Parathyroid adenoma (tissue), 2 donors: ENCODE data around the gene TMEM250.
A peak's percentile ranks its signal among the peaks of the same experiment; 100 is the strongest.

Experiments used
- H2AFZ ChIP-seq: fragments of 300-600 bp; sonication (generic); one replicate; pipeline ENCODE4 v1.7.0; 2017; ENCODE audit warnings: antibody characterized with exemption, mild to moderate bottlenecking
- H3K27ac ChIP-seq: fragments of 300-600 bp; sonication (generic); one replicate; pipeline ENCODE4 v1.7.0; 2017
- H3K27me3 ChIP-seq: fragments of 300-600 bp; sonication (generic); one replicate; pipeline ENCODE4 v1.7.0; 2017; ENCODE audit warnings: low read length; ENCODE audit not compliant: control insufficient read depth, insufficient read depth
- H3K36me3 ChIP-seq: fragments of 300-600 bp; sonication (generic); one replicate; pipeline ENCODE4 v1.7.0; 2017; ENCODE audit warnings: low read length; ENCODE audit not compliant: control insufficient read depth, insufficient read depth
- H3K4me1 ChIP-seq: fragments of 300-600 bp; sonication (generic); one replicate; pipeline ENCODE4 v1.7.0; 2017; ENCODE audit warnings: control low read depth
- H3K4me2 ChIP-seq: fragments of 300-600 bp; sonication (generic); one replicate; pipeline ENCODE4 v1.7.0; 2017; ENCODE audit warnings: low read length
- H3K4me3 ChIP-seq: fragments of 300-600 bp; sonication (generic); one replicate; pipeline ENCODE4 v1.7.0; 2017; ENCODE audit warnings: low read depth, low read length
- H3K79me2 ChIP-seq: fragments of 300-600 bp; sonication (generic); one replicate; pipeline ENCODE4 v1.7.0; 2017; ENCODE audit warnings: control low read depth
- H3K9ac ChIP-seq: fragments of 300-600 bp; sonication (generic); one replicate; pipeline ENCODE4 v1.7.0; 2017; ENCODE audit warnings: mild to moderate bottlenecking
- H3K9me3 ChIP-seq: fragments of 300-600 bp; sonication (generic); one replicate; pipeline ENCODE4 v1.7.0; 2017; ENCODE audit warnings: low read length; ENCODE audit not compliant: control insufficient read depth
- CTCF ChIP-seq: fragments of 300-600 bp; sonication (generic); IDR thresholded peaks from one replicate; pipeline ENCODE4 v1.7.0; 2017; ENCODE audit warnings: antibody characterized with exemption, mild to moderate bottlenecking
- donor health status: primary hyperparathyroidism.

Gene TMEM250

DNA sequence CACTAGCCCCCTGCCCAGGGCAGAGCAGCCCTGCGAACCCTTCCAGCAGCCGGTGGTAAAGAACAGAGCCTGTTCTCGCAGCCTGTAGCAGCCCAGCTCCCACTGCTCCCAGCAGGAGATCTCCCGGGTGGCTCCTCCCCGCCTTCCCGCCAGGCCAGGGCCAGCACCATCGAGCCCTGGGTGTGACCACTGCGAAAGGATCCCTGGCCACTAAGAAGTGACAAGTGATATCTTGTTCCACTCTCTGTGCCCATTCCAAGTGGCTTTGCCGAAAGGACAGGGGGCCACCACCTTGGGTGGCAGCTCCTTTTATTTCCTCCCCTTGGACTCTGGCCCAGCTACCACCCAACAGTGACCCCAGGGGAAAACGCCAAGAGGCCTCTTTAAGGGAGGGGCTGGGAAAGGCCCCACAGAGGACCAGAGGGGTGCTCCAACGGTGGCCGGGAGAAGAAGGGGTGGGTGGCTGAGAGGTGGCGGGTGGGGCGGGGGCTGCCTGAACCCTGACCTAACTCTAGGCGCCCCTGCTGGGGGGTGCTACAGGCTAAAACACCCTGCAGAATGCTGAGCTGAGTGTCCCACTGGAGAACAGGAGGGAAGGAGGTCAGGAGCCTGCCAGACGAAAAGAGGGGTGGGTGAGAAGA lies 25.2 kb downstream of the TMEM250 start:
- peak overlapping the region; percentile 69 for H3K4me3 ChIP-seq
- no peak overlapping the region for H3K9ac ChIP-seq
- H3K36me3 ChIP-seq, result no peaks in the 10 kb centered on the region
- H3K27ac ChIP-seq, result peak overlapping the region; percentile 74
- no peaks in the 10 kb centered on the region for H3K27me3 ChIP-seq
- H3K79me2 ChIP-seq, result peaks cover 17% of the 10 kb centered on the region
- H3K4me1 ChIP-seq, result peaks cover 2% of the 10 kb centered on the region
- H3K9me3 ChIP-seq, result no peaks in the 10 kb centered on the region
- no peak overlapping the region for H2AFZ ChIP-seq
- TF ChIP-seq CTCF, result no peak
- H3K4me2 ChIP-seq, result peak overlapping the region; percentile 97

DNA sequence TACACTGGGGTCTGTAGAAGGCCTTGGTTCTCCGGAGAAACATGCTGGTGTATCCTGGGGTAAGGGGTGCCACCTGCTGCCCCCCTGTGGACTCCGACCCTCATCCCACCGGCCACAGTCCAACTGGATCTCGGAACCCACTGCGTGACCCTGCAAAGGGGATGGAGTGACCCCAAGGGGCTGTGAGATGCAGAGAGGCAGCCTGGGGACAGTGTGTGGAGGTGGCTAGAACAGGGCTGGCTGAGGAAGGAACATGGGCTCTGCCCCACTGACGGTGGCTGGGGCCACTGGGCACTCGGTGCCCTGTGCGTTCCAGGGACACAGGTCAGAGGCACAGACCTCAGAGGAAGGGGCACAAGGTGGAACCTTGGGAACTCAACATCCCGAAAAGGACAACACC lies 25.9 kb downstream of the TMEM250 start:
- TF ChIP-seq CTCF, result no peak
- no peak overlapping the region for H3K9ac ChIP-seq
- no peaks in the 10 kb centered on the region for H3K36me3 ChIP-seq
- H3K9me3 ChIP-seq, result no peaks in the 10 kb centered on the region
- H3K27ac ChIP-seq, result no peak overlapping the region
- H3K4me1 ChIP-seq, result peaks cover 2% of the 10 kb centered on the region
- peak overlapping the region; percentile 49 for H3K4me2 ChIP-seq
- no peaks in the 10 kb centered on the region for H3K27me3 ChIP-seq
- H3K4me3 ChIP-seq, result no peak overlapping the region
- H2AFZ ChIP-seq, result no peak overlapping the region
- H3K79me2 ChIP-seq, result peaks cover 20% of the 10 kb centered on the region

DNA sequence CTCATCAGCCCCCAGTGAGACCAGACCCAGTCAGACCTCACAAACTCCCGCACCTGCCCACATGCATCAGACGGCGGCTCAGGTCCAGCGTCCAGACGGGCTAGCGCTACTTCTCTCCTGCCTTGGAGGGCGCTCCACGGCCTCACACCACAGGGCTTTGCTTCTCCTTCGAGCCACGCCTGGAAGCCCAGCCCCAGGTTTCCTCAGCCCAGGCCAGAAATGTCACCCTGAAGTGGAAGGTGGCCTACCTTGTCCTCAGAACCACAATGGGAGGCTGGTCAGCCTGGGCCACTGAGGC lies 26.4 kb downstream of the TMEM250 start:
- Histone ChIP-seq H2AFZ (no peak overlapping the region), H3K4me1 (peaks cover 2% of the 10 kb centered on the region), H3K27ac (no peak overlapping the region), H3K9ac (no peak overlapping the region), H3K27me3 (no peaks in the 10 kb centered on the region), H3K36me3 (no peaks in the 10 kb centered on the region), H3K4me3 (no peak overlapping the region), H3K4me2 (no peak overlapping the region), H3K79me2 (peaks cover 20% of the 10 kb centered on the region), H3K9me3 (no peaks in the 10 kb centered on the region)
- TF ChIP-seq CTCF, result no peak

DNA sequence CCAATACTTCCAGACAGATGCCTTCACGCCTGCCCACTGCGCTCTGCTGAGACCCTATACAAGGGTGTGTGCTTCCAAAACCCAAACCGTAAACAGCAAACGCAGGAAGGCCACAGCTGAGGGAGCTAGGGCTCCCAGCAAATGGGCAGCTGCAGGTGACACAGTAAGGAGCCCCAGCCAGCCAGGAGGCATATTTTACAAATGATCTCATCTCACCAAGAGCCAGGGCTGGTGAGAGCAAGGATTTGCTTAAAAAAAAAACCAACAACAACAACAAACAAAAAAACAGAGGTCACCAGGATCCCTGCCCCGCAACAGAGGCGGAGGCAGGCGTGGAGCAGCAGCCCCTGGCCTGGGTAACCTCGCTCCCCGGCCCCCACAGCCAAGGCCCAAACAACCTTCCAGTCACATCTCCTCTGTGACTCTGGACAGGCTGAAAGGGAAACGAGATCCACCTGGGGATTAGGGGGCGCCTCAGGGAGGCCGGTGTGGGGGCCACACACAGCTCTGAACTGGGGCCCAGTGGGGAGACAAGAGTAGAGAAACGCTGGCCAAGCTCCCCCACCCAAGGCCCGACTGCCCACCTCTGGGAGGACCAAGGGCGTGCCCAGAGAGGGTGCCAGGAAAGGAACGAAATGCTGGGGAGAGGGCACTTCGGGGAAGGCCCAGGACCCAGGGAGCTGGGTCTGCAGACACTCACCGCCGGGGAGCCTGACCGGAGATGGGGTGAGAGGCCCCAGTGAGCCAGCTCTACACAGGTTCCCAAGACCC lies 26.9 kb downstream of the TMEM250 start:
- no peaks in the 10 kb centered on the region for H3K9me3 ChIP-seq
- peaks cover 21% of the 10 kb centered on the region for H3K79me2 ChIP-seq
- no peak overlapping the region for H3K9ac ChIP-seq
- TF ChIP-seq CTCF, result no peak
- no peak overlapping the region for H3K4me3 ChIP-seq
- no peak overlapping the region for H3K27ac ChIP-seq
- no peak overlapping the region for H2AFZ ChIP-seq
- H3K27me3 ChIP-seq, result no peaks in the 10 kb centered on the region
- H3K4me1 ChIP-seq, result peaks cover 2% of the 10 kb centered on the region
- H3K36me3 ChIP-seq, result no peaks in the 10 kb centered on the region
- no peak overlapping the region for H3K4me2 ChIP-seq
